Measurements from ENCODE around the gene RER1.

RER1 gene

GRCh38 chr1:2400950-2401649, 9.5 kb downstream of the RER1 start:
- POLR2A ChIA-PET = no interaction called here
- TF ChIP-seq, protein P1, sequence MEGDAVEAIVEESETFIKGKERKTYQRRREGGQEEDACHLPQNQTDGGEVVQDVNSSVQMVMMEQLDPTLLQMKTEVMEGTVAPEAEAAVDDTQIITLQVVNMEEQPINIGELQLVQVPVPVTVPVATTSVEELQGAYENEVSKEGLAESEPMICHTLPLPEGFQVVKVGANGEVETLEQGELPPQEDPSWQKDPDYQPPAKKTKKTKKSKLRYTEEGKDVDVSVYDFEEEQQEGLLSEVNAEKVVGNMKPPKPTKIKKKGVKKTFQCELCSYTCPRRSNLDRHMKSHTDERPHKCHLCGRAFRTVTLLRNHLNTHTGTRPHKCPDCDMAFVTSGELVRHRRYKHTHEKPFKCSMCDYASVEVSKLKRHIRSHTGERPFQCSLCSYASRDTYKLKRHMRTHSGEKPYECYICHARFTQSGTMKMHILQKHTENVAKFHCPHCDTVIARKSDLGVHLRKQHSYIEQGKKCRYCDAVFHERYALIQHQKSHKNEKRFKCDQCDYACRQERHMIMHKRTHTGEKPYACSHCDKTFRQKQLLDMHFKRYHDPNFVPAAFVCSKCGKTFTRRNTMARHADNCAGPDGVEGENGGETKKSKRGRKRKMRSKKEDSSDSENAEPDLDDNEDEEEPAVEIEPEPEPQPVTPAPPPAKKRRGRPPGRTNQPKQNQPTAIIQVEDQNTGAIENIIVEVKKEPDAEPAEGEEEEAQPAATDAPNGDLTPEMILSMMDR (IDR thresholded peaks at IDR 0.05; ENCODE audit: control extremely low read depth, extremely low read depth, low read depth, missing control alignments) = no peak
- DNase-seq (ENCODE audit: extremely low spot score) = no peak
- CTCF ChIA-PET = interaction anchor here (1.0 kb wide), 1 partner anchor 10 kb away, joined by 3 read pairs; the partner anchor contains the start of genes MORN1 and RER1

GRCh38 chr1:2402420-2402819, 10.8 kb downstream of the RER1 start:
- POLR2A ChIA-PET = no interaction called here
- TF ChIP-seq, protein P1 (IDR thresholded peaks at IDR 0.05; ENCODE audit: control extremely low read depth, extremely low read depth, low read depth, missing control alignments) = no peak
- no peak for DNase-seq (ENCODE audit: extremely low spot score)
- CTCF ChIA-PET = interaction anchor here (1.0 to 1.1 kb wide), 2 partner anchors 11 kb away, joined by 3 read pairs; partner anchors contain the start of genes MORN1 and RER1

GRCh38 chr1:2403273-2403672, 11.6 kb downstream of the RER1 start:
- TF ChIP-seq, protein P1 (IDR thresholded peaks at IDR 0.05; ENCODE audit: control extremely low read depth, extremely low read depth, low read depth, missing control alignments) = no peak
- DNase-seq (ENCODE audit: extremely low spot score) = no peak
- ChIA-PET CTCF (interaction anchor here (1.1 kb wide), 1 partner anchor 12 kb away, joined by 3 read pairs; the partner anchor contains the start of genes MORN1 and RER1), POLR2A (no interaction called here)

- ChIA-PET CTCF (no interaction called here), POLR2A (no interaction called here)
- no peak for DNase-seq (ENCODE audit: extremely low spot score)
- TF ChIP-seq, protein P1 (IDR thresholded peaks at IDR 0.05; ENCODE audit: control extremely low read depth, extremely low read depth, low read depth, missing control alignments) = no peak
Measured at GRCh38 chr1:2404142-2404889, 12.7 kb downstream of the RER1 start.

GRCh38 chr1:2404890-2405511, 13.4 kb downstream of the RER1 start:
- no peak for DNase-seq (ENCODE audit: extremely low spot score)
- ChIA-PET CTCF (no interaction called here), POLR2A (no interaction called here)
- TF ChIP-seq, protein P1 (IDR thresholded peaks at IDR 0.05; ENCODE audit: control extremely low read depth, extremely low read depth, low read depth, missing control alignments) = no peak

DNA sequence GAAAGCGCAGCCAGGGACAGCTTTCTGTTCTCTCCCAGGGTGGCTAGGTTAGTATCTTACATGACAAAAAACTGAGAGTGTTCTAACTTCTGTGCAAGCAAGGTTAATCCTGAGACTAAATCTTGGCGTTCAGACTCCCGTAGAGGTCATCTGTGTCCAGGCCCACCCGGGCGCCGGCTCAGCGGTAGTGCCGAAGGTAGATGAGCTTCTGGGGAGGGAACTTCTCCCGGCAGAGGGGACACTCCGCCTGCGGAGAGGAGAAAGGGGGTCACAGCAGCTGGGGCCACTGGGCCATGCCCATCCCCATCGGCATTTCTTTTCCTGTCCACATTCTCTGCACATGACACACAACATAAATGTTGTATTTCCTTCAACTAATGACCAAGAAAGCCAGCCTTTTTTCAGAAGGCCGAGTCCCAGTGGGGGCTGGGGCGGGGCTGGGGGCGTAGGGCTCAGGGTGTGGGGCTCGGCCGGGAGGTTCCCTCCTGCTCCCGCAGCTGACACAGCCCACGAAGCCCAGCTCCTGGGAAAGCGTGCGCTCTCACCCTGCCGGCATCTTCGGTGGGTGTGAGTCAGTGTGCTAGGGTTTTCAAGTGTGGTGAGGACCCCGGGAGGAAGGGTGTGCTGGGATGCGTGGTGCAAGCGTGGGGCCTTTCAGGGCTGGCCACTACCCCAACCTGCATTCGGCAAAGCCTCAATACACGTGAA, 14.1 kb downstream of the RER1 start:
- ChIA-PET POLR2A (no interaction called here), CTCF (no interaction called here)
- no peak for DNase-seq (ENCODE audit: extremely low spot score)
- TF ChIP-seq, protein P1 (IDR thresholded peaks at IDR 0.05; ENCODE audit: control extremely low read depth, extremely low read depth, low read depth, missing control alignments) = no peak

Measured in GM10248 (cell line).